HEK293 (cell line): ENCODE results near the gene PPARD.

ENCODE experiments used
- BCL11A ChIP-seq: fragments of 450-650 bp; formaldehyde crosslinking; IDR thresholded peaks from 2 replicates; pipeline ENCODE4 v1.5.1; 2016; ENCODE audit warnings: low read depth, missing biosample characterization, missing genetic modification characterization
- CTCF ChIP-seq: fragments of 450-650 bp; formaldehyde crosslinking; IDR thresholded peaks from 2 replicates; pipeline ENCODE4 v1.5.1; 2016; ENCODE audit warnings: missing biosample characterization, missing genetic modification characterization
- KLF9 ChIP-seq: fragments of 450-650 bp; formaldehyde crosslinking; IDR thresholded peaks from 2 replicates; pipeline ENCODE4 v1.5.1; 2016; ENCODE audit warnings: missing biosample characterization, missing genetic modification characterization, low read depth
- ZNF114 ChIP-seq: fragments of 450-650 bp; formaldehyde crosslinking; IDR thresholded peaks from 2 replicates; pipeline ENCODE4 v1.5.0; 2017; ENCODE audit warnings: missing biosample characterization, missing genetic modification characterization
- ZNF175 ChIP-seq: fragments of 450-650 bp; formaldehyde crosslinking; IDR thresholded peaks from 2 replicates; pipeline ENCODE4 v1.5.1; 2016; ENCODE audit warnings: missing biosample characterization, missing genetic modification characterization
- ZNF274 ChIP-seq, 2 experiments: fragments of 200-500 bp in 1 of 2; fragments of 450-650 bp in 1 of 2; sonication (Bioruptor generic) in 1 of 2; formaldehyde crosslinking in 1 of 2; IDR thresholded peaks; 2 replicates each; pipeline versions ENCODE4 v1.5.1 to v1.6.1; 2014 to 2016; ENCODE audit warnings: borderline replicate concordance in 1 of 2, inconsistent platforms in 1 of 2, low read length in 1 of 2, missing biosample characterization in 1 of 2, missing genetic modification characterization in 1 of 2
- ZNF610 ChIP-seq: fragments of 450-650 bp; formaldehyde crosslinking; IDR thresholded peaks from 2 replicates; pipeline ENCODE4 v1.5.1; 2016; ENCODE audit warnings: missing biosample characterization, missing genetic modification characterization, borderline replicate concordance

- TF ChIP-seq BCL11A (tag by site-specific recombination) (no peak), CTCF (tag by site-specific recombination) (no peak), KLF9 (no peak), ZNF114 (tag by site-specific recombination) (no peak), ZNF610 (tag by site-specific recombination) (no peak), ZNF175 (tag by site-specific recombination) (no peak), ZNF274 (IDR thresholded peaks at IDR 0.05; ENCODE audit: low read length) (no peak), ZNF274 (tag by site-specific recombination; IDR thresholded peaks at IDR 0.05; ENCODE audit: borderline replicate concordance) (no peak)
Observed at GRCh38 chr6:35378261-35378660, 35.9 kb downstream of the PPARD start.
